Panc1 (cell line): ENCODE data around the gene SRSF4. TPM values are rescaled to one million over a fixed set of nuclear protein-coding genes. Genes with fewer than 3 reads are reported as not detected.

ENCODE experiments used
- ATAC-seq: fragments of 200-7000 bp; cut with Tn5 transposase; 2 replicates; pipeline ENCODE4 v1.9.1; 2020; ENCODE audit warnings: mild to moderate bottlenecking, moderate library complexity
- BruUV-seq: library from RNA; stranded (reverse); fragments of 400-500 nt; replicated peaks from 2 replicates; lab custom pipeline; 2021; lab: Mats Ljungman, UMichigan
- CTCF ChIA-PET: fragments of 300-600 bp; sonication (Branson Sonifier 250); formaldehyde crosslinking; loops from one replicate; lab custom pipeline; 2022; ENCODE audit warnings: antibody characterized with exemption; lab: Charles Lee
- POLR2A ChIA-PET: fragments of 300-600 bp; sonication (Branson Sonifier 250); formaldehyde crosslinking; loops from one replicate; lab custom pipeline; 2022; ENCODE audit warnings: antibody characterized with exemption; lab: Charles Lee
- DNase-seq: peaks from one replicate; pipeline ENCODE4 v3.0.0-alpha.2; 2010; ENCODE audit warnings: low read depth, low spot score
- H3K27ac ChIP-seq: 2 replicates; pipeline ENCODE4 v1.5.1; 2011; ENCODE audit warnings: mild to moderate bottlenecking, low read length, inconsistent platforms
- H3K27me3 ChIP-seq: fragments of 200-500 bp; sonication (Bioruptor generic); 2 replicates; pipeline ENCODE4 v1.6.0; 2014; ENCODE audit warnings: low read length, inconsistent platforms; ENCODE audit not compliant: control insufficient read depth, insufficient read depth
- H3K36me3 ChIP-seq: fragments of 200-500 bp; sonication (Bioruptor generic); 2 replicates; pipeline ENCODE4 v1.5.1; 2014; ENCODE audit warnings: inconsistent platforms, mild to moderate bottlenecking, low read length, moderate library complexity; ENCODE audit not compliant: control insufficient read depth, insufficient read depth
- H3K4me1 ChIP-seq: 2 replicates; pipeline ENCODE4 v1.5.1; 2011; ENCODE audit warnings: inconsistent platforms, mild to moderate bottlenecking, low read length, moderate library complexity; ENCODE audit not compliant: control insufficient read depth, insufficient read depth
- H3K4me3 ChIP-seq, 2 experiments: 2 replicates each; pipeline ENCODE4 v1.5.1; 2011 to 2012; ENCODE audit warnings: low read depth in 2 of 2, low read length in 2 of 2, mild to moderate bottlenecking in 2 of 2, inconsistent platforms in 1 of 2, moderate library complexity in 1 of 2
- H3K9me3 ChIP-seq: fragments of 200-500 bp; sonication (Bioruptor generic); 2 replicates; pipeline ENCODE4 v1.5.1; 2014; ENCODE audit warnings: low read depth, mild to moderate bottlenecking, inconsistent platforms, low read length, moderate library complexity; ENCODE audit not compliant: control insufficient read depth, insufficient read depth
- CTCF ChIP-seq: fragments of 450-650 bp; IDR thresholded peaks from 2 replicates; pipeline ENCODE4 v1.5.1; 2017; ENCODE audit warnings: mild to moderate bottlenecking
- POLR2AphosphoS5 ChIP-seq: IDR thresholded peaks from 2 replicates; pipeline ENCODE4 v1.6.1; 2012; ENCODE audit warnings: mild to moderate bottlenecking, low read depth, low read length, moderate library complexity
- SIN3A ChIP-seq: IDR thresholded peaks from 2 replicates; pipeline ENCODE4 v1.6.1; 2012; ENCODE audit warnings: low read depth, mild to moderate bottlenecking, low read length, moderate library complexity, borderline replicate concordance; ENCODE audit not compliant: insufficient read depth
- TCF7L2 ChIP-seq: IDR thresholded peaks from 2 replicates; pipeline ENCODE4 v1.6.1; 2011; ENCODE audit warnings: mild to moderate bottlenecking, low read depth, low read length, inconsistent platforms
- in situ Hi-C: cut with HindIII; loops from 2 replicates; pipeline ENCODE4 v1.10.0; 2016; ENCODE audit warnings: low sequenced_read_pairs, low pct_unique_long_range_greater_than_20kb
- intact Hi-C: fragments of 100-400 bp; cut with micrococcal nuclease; formaldehyde crosslinking; loops from one replicate; pipeline ENCODE4 v1.10.0; 2022; ENCODE audit not compliant: unreplicated experiment
- total RNA-seq: library from RNA; stranded (reverse); gene quantifications from one replicate; pipeline ENCODE4 v1.2.1, GENCODE V29; 2021; ENCODE audit not compliant: unreplicated experiment
- TF ChIP-seq, protein P1 (sequence below), 2 experiments: IDR thresholded peaks; 2 replicates each; pipeline ENCODE4 v1.6.1; 2011 to 2012; ENCODE audit warnings: low read depth in 2 of 2, control low read depth in 1 of 2, low read length in 1 of 2, mild to moderate bottlenecking in 1 of 2, moderate library complexity in 1 of 2; ENCODE audit not compliant: insufficient read depth in 1 of 2

Gene SRSF4
- total RNA-seq, 1 experiment from 2014 or later, result 77.5 TPM

DNA sequence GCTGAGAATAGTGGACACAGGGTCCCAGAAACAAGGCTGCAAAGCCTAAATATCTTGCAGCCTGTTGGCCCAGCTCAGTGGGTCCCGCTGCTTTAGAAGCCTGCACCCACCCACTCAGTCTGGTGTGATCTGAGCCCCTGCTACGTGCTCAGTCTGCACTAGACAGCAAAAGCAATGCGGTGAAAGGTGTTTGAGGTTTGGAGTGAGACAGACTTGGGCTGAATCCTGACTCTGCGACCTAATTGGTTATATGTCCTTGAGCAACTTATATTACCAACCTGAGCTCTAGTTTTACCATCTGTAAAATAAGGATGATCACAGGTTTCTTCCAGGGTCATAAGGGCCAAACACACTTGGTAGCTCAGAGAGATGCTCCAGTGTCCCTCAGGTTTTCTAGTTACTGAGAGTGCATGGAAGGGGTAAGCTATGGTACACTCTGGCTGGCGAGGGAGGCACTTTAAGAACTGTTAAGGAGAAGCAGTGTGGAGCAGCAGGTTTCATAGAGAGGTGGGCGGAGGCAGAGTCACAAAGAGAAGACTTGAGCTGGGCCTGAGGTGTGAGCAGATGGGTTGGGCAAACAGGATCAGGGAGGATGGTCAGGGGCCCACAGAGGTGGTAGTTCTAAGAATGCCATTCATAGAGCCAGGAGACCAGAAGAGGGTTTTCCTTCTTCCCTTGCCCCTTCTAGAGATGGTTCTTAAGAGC, 68.1 kb downstream of the SRSF4 start:
- H3K36me3 ChIP-seq, result no peaks in the 10 kb centered on the region
- ChIA-PET CTCF (no interaction called here), POLR2A (interaction anchor here (0.6 kb wide), 1 partner anchor 337 kb away, joined by 6 read pairs; no protein-coding TSS in a partner anchor)
- ATAC-seq (no peak), DNase-seq (no peak)
- H3K4me1 ChIP-seq, result no peaks in the 10 kb centered on the region
- TF ChIP-seq POLR2AphosphoS5, result no peak
- TF ChIP-seq, protein P1, sequence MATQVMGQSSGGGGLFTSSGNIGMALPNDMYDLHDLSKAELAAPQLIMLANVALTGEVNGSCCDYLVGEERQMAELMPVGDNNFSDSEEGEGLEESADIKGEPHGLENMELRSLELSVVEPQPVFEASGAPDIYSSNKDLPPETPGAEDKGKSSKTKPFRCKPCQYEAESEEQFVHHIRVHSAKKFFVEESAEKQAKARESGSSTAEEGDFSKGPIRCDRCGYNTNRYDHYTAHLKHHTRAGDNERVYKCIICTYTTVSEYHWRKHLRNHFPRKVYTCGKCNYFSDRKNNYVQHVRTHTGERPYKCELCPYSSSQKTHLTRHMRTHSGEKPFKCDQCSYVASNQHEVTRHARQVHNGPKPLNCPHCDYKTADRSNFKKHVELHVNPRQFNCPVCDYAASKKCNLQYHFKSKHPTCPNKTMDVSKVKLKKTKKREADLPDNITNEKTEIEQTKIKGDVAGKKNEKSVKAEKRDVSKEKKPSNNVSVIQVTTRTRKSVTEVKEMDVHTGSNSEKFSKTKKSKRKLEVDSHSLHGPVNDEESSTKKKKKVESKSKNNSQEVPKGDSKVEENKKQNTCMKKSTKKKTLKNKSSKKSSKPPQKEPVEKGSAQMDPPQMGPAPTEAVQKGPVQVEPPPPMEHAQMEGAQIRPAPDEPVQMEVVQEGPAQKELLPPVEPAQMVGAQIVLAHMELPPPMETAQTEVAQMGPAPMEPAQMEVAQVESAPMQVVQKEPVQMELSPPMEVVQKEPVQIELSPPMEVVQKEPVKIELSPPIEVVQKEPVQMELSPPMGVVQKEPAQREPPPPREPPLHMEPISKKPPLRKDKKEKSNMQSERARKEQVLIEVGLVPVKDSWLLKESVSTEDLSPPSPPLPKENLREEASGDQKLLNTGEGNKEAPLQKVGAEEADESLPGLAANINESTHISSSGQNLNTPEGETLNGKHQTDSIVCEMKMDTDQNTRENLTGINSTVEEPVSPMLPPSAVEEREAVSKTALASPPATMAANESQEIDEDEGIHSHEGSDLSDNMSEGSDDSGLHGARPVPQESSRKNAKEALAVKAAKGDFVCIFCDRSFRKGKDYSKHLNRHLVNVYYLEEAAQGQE (IDR thresholded peaks at IDR 0.05; ENCODE audit: insufficient read depth in 1 of 2, low read depth in 2 of 2, low read length in 1 of 2), result no peak
- no peak for TF ChIP-seq SIN3A
- TF ChIP-seq CTCF, result no peak
- TF ChIP-seq TCF7L2, result no peak
- no peaks in the 10 kb centered on the region for H3K27me3 ChIP-seq
- BruUV-seq, result no TSS peak
- intact Hi-C loops (no loop called here), in situ Hi-C loops (no loop called here)
- no peak overlapping the region for H3K27ac ChIP-seq
- no peak overlapping the region for H3K4me3 ChIP-seq
- H3K9me3 ChIP-seq, result no peaks in the 10 kb centered on the region

GRCh38 chr1:29112705-29113412, 68.8 kb downstream of the SRSF4 start:
- no peaks in the 10 kb centered on the region for H3K9me3 ChIP-seq

More at GRCh38 chr1:29112705-29113412, 68.8 kb downstream of the SRSF4 start:
- Histone ChIP-seq H3K27ac (no peak overlapping the region), H3K36me3 (no peaks in the 10 kb centered on the region), H3K4me1 (no peaks in the 10 kb centered on the region), H3K4me3 (no peak overlapping the region), H3K27me3 (no peaks in the 10 kb centered on the region)
- no TSS peak for BruUV-seq
- CTCF ChIA-PET, result no interaction called here
- intact Hi-C loops, result no loop called here
- POLR2A ChIA-PET, result interaction anchor here (0.6 kb wide), 1 partner anchor 336 kb away, joined by 6 read pairs; no protein-coding TSS in a partner anchor
- TF ChIP-seq POLR2AphosphoS5 (no peak), SIN3A (no peak), TCF7L2 (no peak), CTCF (no peak)
- TF ChIP-seq, protein P1 (IDR thresholded peaks at IDR 0.05; ENCODE audit: insufficient read depth in 1 of 2, low read depth in 2 of 2, low read length in 1 of 2), result no peak
- ATAC-seq (no peak), DNase-seq (no peak)
- in situ Hi-C loops, result no loop called here
